Caco-2 (cell line): ENCODE measurements around the gene PSMB8. TPM values are rescaled to one million over a fixed set of nuclear protein-coding genes. Genes with fewer than 3 reads are reported as not detected.

Experiments used
- BruUV-seq: library from RNA; stranded (reverse); fragments of 400-500 nt; replicated peaks from 2 replicates; lab custom pipeline; 2021; lab: Mats Ljungman, UMichigan
- CTCF ChIA-PET: fragments of 300-600 bp; sonication (Branson Sonifier 250); formaldehyde crosslinking; loops from one replicate; lab custom pipeline; 2022; ENCODE audit warnings: antibody characterized with exemption; lab: Charles Lee
- POLR2A ChIA-PET: fragments of 300-600 bp; sonication (Branson Sonifier 250); formaldehyde crosslinking; loops from one replicate; lab custom pipeline; 2022; ENCODE audit warnings: antibody characterized with exemption; lab: Charles Lee
- DNase-seq, 2 experiments: peaks; one replicate each; pipeline versions ENCODE4 v3.0.0 to v3.0.0-alpha.2; 2020 to 2022
- H3K27me3 ChIP-seq: replicated peaks from 2 replicates; pipeline ENCODE4 v1.6.0; 2011; ENCODE audit warnings: low read length; ENCODE audit not compliant: control insufficient read depth, insufficient read depth
- H3K36me3 ChIP-seq: 2 replicates; pipeline ENCODE4 v1.5.1; 2011; ENCODE audit warnings: low read length; ENCODE audit not compliant: control insufficient read depth, insufficient read depth
- H3K4me1 ChIP-seq: fragments of 250-450 bp; sonication (Bioruptor Pico); 2 replicates; pipeline ENCODE4 v1.5.1; 2020; ENCODE audit warnings: mild to moderate bottlenecking
- H3K4me3 ChIP-seq: 2 replicates; pipeline ENCODE4 v1.5.1; 2011; ENCODE audit warnings: low read depth, mild to moderate bottlenecking, control low read depth, low read length
- H3K9me3 ChIP-seq: fragments of 250-450 bp; sonication (Bioruptor Pico); 2 replicates; pipeline ENCODE4 v1.5.1; 2020; ENCODE audit warnings: mild to moderate bottlenecking, moderate library complexity
- H3K27ac Mint-ChIP-seq: one replicate; pipeline ENCODE4 v1.8.0; 2022; ENCODE audit warnings: mixed read lengths; ENCODE audit not compliant: unreplicated experiment
- H3K27me3 Mint-ChIP-seq: one replicate; pipeline ENCODE4 v1.8.0; 2022; ENCODE audit warnings: mixed read lengths; ENCODE audit not compliant: insufficient read depth, unreplicated experiment
- H3K36me3 Mint-ChIP-seq: one replicate; pipeline ENCODE4 v1.8.0; 2022; ENCODE audit warnings: mild to moderate bottlenecking, mixed read lengths; ENCODE audit not compliant: insufficient read depth, unreplicated experiment
- H3K4me1 Mint-ChIP-seq: one replicate; pipeline ENCODE4 v1.8.0; 2022; ENCODE audit warnings: low read depth, mixed read lengths; ENCODE audit not compliant: unreplicated experiment
- H3K4me3 Mint-ChIP-seq: one replicate; pipeline ENCODE4 v1.8.0; 2022; ENCODE audit warnings: mild to moderate bottlenecking, moderate library complexity, mixed read lengths; ENCODE audit not compliant: unreplicated experiment
- H3K9me3 Mint-ChIP-seq: one replicate; pipeline ENCODE4 v1.8.0; 2022; ENCODE audit warnings: mixed read lengths; ENCODE audit not compliant: unreplicated experiment
- CTCF ChIP-seq, 2 experiments: fragments of 200-600 bp in 1 of 2; IDR thresholded peaks; 1 replicate in 1 of 2; 2 replicates in 1 of 2; pipeline versions ENCODE4 v1.5.1 to v1.8.0; 2011 to 2022; ENCODE audit warnings: antibody characterized with exemption in 1 of 2, control low read depth in 1 of 2, inconsistent platforms in 1 of 2, low read depth in 1 of 2, low read length in 1 of 2, mild to moderate bottlenecking in 1 of 2, moderate library complexity in 1 of 2; ENCODE audit not compliant: insufficient read depth in 1 of 2, severe bottlenecking in 1 of 2, unreplicated experiment in 1 of 2
- intact Hi-C: fragments of 100-400 bp; cut with micrococcal nuclease; formaldehyde crosslinking; loops from one replicate; pipeline ENCODE4 v1.10.0; 2022; ENCODE audit not compliant: unreplicated experiment
- total RNA-seq: library from RNA; stranded (reverse); gene quantifications from 2 replicates; pipeline ENCODE4 v1.2.3, GENCODE V29; 2022

Gene PSMB8
- total RNA-seq, 1 experiment from 2014 or later = 3.7 TPM

GRCh38 chr6:32849126-32849525 lies 5.3 kb upstream of the PSMB8 start:
- CTCF ChIA-PET = no interaction called here

GRCh38 chr6:32847795-32848194 lies 3.9 kb upstream of the PSMB8 start:
- Mint-ChIP-seq H3K4me1 (peaks cover 5% of the 10 kb centered on the region), H3K27me3 (peaks cover 16% of the 10 kb centered on the region), H3K9me3 (no peaks in the 10 kb centered on the region), H3K4me3 (no peak overlapping the region), H3K36me3 (peaks cover 11% of the 10 kb centered on the region), H3K27ac (no peak overlapping the region)
- TF ChIP-seq CTCF (IDR thresholded peaks at IDR 0.05; ENCODE audit: insufficient read depth in 1 of 2, low read depth in 1 of 2, low read length in 1 of 2, severe bottlenecking in 1 of 2, unreplicated experiment in 1 of 2) = no peak
- intact Hi-C loops = no loop called here
- ChIA-PET POLR2A (no interaction called here), CTCF (no interaction called here)
- BruUV-seq = no TSS peak
- Histone ChIP-seq H3K9me3 (no peaks in the 10 kb centered on the region), H3K4me1 (no peaks in the 10 kb centered on the region; the same call in 1 of the 2 replicates), H3K27me3 (peaks cover 1% of the 10 kb centered on the region), H3K36me3 (no peaks in the 10 kb centered on the region), H3K4me3 (no peak overlapping the region)
- no peak for DNase-seq

More at GRCh38 chr6:32849126-32849525, 5.3 kb upstream of the PSMB8 start:
- Histone ChIP-seq H3K4me1 (no peaks in the 10 kb centered on the region; the same call in 1 of the 2 replicates), H3K36me3 (no peaks in the 10 kb centered on the region), H3K27me3 (peaks cover 1% of the 10 kb centered on the region), H3K4me3 (no peak overlapping the region), H3K9me3 (no peaks in the 10 kb centered on the region)
- Mint-ChIP-seq H3K36me3 (peaks cover 14% of the 10 kb centered on the region), H3K9me3 (no peaks in the 10 kb centered on the region), H3K4me1 (peaks cover 9% of the 10 kb centered on the region), H3K4me3 (no peak overlapping the region), H3K27me3 (peaks cover 16% of the 10 kb centered on the region), H3K27ac (no peak overlapping the region)
- no TSS peak for BruUV-seq
- POLR2A ChIA-PET = no interaction called here
- intact Hi-C loops = no loop called here
- no peak for DNase-seq
- TF ChIP-seq CTCF (IDR thresholded peaks at IDR 0.05; ENCODE audit: insufficient read depth in 1 of 2, low read depth in 1 of 2, low read length in 1 of 2, severe bottlenecking in 1 of 2, unreplicated experiment in 1 of 2) = no peak

- Mint-ChIP-seq H3K9me3 (no peaks in the 10 kb centered on the region), H3K27me3 (peaks cover 16% of the 10 kb centered on the region), H3K4me1 (peaks cover 5% of the 10 kb centered on the region), H3K27ac (no peak overlapping the region), H3K36me3 (peaks cover 11% of the 10 kb centered on the region), H3K4me3 (no peak overlapping the region)
- intact Hi-C loops = no loop called here
- no peak for TF ChIP-seq CTCF (IDR thresholded peaks at IDR 0.05; ENCODE audit: insufficient read depth in 1 of 2, low read depth in 1 of 2, low read length in 1 of 2, severe bottlenecking in 1 of 2, unreplicated experiment in 1 of 2)
- H3K36me3 ChIP-seq = no peaks in the 10 kb centered on the region
- no TSS peak for BruUV-seq
- DNase-seq = no peak
- ChIA-PET POLR2A (no interaction called here), CTCF (no interaction called here)
- no peak overlapping the region for H3K4me3 ChIP-seq
- no peaks in the 10 kb centered on the region for H3K9me3 ChIP-seq
- peaks cover 1% of the 10 kb centered on the region for H3K27me3 ChIP-seq
- H3K4me1 ChIP-seq = no peaks in the 10 kb centered on the region; the same call in 1 of the 2 replicates
These were observed 3.2 kb upstream of the PSMB8 start for GRCh38 chr6:32847004-32847403.
